NCI-H526 (cell line): ENCODE measurements around the gene LIN54.
"Not testable (repeated sequence)": the region's sequence is repeated elsewhere in the genome, so short reads cannot be mapped to it uniquely, and the experiment has no call there.

Experiments used
- DNase-seq, 2 experiments: peaks; one replicate each; lab custom pipeline; 2025; lab: John Stamatoyannopoulos, UW

The LIN54 gene

DNA sequence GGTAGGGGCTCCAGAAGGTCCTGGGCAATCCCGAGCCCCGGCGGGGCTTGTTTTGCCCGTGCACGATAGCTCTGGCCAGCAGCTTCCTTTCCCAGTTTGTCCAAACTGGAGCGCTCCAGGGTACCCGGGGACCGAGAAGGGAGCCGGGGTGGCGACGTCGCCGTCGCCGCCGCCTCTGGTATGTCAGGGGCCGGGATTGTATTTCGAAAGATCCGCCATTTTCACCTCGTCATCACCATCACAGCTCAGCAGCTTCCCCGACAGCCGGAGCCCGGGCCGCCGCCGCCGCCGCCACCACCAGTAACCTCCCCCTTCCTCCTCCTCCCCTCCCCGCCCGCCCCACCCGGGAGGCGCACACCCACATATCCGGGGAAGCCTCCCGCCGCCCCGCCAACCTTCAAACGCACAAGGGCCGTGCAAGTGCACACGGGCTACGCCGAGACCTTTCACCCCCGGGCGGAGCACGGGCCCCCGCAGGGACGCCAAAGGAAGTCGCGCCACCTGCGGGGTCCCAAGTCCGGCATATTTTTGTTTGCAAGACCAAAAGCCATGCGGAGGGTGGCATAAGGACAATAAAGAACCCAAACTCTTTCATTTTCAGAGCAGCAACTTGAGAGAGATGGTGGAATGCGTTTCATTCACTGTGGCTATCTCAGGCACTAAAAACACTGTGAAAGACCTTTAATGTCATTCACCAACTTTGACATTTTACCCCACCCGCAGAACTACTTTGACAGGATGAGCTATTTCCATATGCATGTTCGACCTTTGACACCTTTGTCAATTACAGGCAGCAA is at the start of gene LIN54:
TSS of gene LIN54 (minus strand) at position 302 of the 797 bp plus-strand sequence. CDS start 25,979 bp downstream, outside the sequence.
- DNase-seq = peak in 1 of 2 experiments; percentile 50

DNA sequence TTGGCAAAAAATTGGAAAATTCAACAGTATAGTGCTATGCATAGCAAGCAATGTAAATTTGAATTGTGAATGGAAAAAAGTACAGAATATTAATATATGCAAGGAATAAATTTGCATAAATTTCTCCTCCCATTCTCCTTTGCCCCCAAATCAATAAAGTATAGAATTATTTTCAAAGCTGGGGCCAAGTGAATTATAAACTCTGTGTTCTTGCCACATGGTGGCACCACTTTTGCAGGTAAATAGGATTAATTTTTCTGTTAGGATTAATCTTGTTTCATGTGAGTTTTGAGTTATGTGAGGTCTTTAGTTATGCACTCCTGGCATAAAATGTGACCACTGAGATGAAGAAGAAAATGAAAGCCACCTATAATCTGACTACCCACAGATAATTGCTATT is 44.3 kb upstream of the LIN54 start:
- DNase-seq = peak; percentile 2 to 5

DNA sequence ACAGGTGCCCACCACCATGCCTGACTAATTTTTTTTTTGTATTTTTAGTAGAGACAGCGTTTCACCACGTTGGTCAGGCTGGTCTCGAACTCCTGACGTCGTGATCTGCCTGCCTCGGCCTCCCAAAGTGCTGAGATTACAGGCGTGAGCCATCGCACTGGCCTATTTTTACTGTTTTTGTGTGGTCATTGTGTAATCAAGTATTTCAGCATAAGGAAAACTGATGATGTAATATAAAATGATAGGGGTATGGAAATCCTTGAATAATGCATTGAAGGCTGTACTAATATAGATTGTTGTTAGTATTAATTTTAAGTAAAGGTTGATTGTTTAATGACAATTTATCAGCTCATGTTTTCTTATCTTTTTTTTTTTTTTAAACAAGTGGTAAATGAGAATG is 38.2 kb upstream of the LIN54 start:
- not testable (repeated sequence) for DNase-seq

DNA sequence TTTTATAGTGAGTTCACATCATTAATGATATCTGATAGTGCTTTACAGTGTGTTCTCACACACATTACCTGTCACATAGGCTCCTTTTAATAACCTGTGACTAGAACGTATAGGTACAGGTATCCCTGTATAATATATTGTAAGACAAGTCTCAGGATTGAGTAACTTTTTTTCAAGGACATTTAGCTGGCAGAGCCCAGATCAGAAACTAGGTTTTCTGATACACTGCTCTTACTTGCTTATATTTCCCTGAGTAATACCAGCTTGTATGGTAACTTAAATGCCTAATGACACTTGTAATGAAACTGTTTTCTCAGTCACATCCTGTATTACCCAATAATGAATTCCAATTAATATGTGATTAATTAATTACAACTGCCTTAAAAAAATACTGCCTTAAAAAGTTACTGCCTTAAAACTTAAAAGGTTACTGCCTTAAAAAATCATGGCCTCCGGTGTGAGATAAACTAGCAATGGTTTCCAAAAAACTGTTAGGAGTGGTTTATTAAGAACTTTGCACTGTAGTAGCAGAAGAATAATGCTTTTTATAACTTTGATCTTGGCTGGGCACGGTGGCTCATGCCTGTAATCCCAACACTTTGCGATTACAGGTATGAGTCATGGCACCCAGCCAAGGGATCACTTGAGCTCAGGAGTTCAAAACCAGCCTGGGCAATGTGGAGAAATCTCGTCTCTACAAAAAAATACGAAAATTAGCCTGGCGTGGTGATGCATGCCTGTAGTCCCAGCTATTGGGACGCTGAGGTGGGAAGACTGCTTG is 36.3 kb upstream of the LIN54 start:
- no peak for DNase-seq

DNA sequence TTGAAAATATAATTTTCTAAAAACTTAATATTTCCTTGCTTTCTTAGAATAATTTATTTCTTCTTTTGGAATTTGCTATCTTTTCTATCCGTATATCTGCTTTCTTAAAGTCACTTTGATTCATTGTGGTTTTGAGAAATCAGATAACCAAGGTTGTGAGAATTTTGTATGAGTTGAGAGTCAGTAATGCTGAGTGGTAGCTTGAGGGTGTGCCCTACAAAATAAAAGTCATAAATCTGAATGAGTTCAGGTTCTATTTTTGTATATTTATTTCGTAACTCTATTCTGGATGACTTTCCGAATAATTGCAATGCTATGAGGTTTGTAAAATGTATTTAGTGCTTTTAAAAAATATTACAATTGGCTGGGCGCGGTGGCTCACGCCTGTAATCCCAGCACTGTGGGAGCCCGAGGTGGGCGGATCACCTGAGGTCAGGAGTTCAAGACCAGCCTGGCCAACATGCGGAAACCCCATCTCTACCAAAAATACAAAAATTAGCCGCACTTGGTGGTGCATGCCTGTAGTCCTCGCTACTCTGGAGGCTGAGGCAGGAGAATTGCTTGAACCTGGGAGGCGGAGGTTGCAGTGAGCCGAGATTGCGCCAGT is 33.3 kb upstream of the LIN54 start:
- DNase-seq = no peak

DNA sequence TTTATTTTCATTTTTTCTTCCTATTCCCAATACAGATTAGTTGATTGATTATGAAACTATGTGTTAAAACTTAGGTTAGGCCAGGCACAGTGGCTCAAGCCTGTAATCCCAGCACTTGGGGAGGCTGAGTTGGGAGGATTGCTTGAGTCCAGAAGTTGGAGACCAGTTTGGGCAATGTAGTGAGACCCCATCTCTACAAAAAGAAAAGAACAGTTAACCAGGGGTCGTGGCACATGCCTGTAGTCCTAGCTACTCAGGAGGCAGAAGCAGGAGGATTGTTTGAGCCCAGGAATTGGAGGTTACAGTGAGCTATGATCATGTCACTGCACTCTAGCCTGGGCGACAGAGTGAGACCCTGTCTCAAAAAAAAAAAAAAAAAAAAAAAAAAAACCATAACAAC is 32.5 kb upstream of the LIN54 start:
- not testable (repeated sequence) for DNase-seq

DNA sequence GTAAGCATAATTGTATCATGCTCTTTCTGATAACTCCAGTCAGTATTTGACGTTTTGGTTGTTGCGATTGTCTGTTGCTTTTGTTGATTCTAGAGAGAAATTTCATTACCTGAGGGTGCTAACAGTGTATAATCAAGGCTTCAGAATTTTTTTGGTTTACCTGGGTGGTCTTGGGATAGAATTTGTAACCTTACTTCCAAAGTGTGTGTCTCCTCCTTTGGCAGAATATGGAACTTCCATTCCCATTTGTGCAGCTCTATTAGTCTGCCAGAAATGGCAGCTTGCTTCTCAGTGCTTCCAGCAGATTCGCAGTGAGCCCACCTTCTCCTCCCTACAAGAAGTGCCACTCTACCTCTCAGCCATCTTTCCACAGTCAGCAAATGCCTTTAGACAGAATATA is 29.6 kb upstream of the LIN54 start:
- DNase-seq = no peak

DNA sequence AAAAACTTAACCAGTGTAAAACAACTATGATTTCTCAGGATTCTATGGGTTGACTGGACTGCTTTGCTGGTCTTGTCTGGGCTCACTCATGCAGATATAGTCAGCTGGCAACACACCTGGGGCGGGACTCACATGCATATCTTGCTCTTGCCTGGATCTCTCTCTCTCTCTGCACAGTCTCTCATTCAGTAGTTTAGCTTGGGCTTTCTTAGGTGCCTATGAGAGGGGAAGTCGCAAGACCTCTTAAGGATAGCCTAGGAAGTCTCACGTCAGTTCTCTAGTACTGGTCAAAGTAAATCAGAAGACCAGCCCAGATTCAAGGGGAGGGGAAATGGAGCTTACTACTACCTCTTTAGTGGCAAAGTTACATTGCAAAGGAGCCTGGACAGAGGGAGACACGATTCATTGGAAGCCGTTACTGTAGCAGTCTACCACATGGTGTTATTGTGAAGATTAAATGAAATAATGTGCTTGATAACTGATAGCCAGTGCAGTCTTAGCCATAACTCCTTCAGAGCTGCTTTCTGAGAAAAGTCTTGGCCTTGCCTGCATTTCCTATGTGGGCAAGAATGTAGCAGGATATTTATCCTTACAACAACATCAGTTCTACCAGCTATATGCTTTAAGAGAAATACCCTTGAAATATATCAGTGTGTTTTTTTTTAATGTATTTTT is 26.5 kb upstream of the LIN54 start:
- no peak for DNase-seq

DNA sequence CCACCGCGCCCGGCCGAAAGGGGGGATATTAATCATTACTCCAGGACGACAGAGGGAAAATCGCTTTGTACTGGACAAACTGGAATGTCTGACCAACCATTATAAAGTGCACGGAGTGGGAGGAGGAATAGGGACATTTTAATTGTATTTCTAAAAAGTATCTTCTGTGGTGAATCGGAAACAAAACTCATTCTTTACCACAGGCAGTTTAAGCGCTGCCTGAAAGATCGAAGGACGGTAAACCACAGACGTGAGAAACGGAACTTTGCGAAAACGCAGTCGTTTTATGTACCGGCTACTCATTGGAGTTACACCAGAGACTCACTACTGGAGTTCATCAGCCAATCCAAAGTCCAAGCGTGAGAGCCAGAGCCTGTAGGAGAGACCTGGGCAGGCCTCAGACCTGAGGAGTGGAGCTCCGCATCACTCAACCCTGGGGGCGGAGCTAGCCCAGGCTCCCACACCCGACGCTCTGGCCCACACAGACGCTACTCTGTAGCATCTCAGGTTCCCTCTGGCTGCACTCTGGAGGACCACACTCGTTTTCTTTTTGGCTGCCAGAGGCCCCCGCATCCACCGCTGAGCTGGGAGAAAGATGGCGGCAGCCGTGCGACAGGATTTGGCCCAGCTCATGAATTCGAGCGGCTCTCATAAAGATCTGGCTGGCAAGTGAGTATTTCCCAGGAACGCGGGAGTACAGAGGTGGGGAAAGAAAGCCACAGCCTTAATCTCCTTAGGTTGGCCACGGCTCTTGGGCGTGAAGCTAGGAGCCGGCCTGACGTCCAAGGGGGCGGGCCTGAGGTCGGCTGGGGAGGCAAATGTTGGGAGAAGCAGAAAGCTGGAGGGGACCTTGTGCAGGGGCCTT is 24.2 kb upstream of the LIN54 start, which contains the start of gene COPS4:
TSS of gene COPS4 (plus strand) at position 554 of the 865 bp plus-strand sequence. CDS start at position 596, 42 bp downstream.
- peak; percentile 97 for DNase-seq

DNA sequence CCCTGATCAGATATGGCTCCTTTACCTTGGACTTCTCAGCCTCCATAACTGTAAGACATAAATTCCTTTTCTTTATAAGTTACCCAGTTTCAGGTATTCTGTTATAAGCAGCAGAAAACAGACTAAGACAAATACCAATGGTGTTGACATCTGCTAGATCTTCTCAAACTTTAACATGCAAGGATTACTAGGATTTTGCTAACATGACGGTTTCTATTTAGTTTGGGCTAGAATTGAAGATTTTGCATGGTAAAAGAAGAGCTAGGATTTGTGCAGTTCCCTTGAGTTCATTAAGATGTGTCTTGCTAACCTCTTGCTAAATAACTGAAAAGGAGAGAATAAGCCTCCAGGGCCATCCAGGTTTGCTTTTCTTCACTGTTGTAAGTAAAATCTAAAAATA is 19.1 kb upstream of the LIN54 start:
- DNase-seq = no peak

DNA sequence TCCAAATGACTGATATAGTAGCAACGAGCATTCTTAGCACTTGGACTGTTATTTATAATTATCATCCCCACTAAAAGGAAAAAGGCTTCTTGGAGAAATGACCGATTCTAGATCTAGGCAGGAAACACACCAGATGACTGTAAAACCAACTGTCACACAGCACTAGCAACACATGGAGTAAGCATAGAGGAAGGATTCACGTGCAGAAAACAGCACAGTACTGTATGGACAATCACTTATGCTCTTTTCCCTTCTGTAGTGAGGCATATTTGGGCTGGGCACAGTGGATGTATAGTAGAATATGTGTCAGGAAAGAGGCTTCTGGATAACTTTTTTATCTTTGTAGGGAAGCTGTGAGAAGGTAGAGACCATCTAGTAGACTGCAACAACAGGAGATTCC is 18.4 kb upstream of the LIN54 start:
- no peak for DNase-seq

DNA sequence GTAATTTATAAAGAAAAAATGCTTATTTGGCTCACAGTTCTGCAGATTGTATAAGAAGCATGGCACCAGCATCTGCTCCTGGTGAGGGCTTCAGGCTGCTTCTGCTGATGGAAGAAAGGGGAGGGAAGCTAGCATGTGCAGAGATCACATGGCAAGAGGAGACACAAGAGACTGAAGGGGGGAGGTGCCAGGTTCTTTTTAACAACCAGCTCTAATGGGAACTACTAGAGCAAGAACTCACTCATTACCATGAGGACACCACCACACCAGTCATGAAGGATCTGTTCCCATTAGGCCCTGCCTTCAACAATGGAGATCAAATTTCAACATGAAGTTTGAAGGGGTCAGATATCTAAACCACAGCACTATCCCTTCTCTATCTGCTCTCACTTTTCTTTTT is 14.9 kb upstream of the LIN54 start:
- no peak for DNase-seq

DNA sequence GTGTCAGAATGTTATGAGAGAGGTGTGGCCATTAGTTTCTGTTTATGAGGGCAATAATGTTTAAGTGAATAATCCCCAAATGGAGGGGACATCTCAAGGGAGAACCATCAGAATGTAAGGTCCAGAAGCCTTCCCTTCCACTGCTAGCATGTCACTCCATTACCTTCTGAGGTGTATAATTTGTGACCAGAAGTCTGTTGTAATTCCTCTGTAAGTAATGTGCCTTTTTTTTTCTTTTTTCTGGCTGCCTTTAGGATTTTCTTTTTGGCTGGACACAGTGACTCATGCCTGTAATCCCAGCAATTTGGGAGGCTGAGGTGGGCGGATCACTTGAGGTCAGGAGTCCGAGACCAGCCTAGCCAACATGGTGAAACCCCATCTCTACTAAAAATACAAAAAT is 13.6 kb upstream of the LIN54 start:
- DNase-seq = no peak

DNA sequence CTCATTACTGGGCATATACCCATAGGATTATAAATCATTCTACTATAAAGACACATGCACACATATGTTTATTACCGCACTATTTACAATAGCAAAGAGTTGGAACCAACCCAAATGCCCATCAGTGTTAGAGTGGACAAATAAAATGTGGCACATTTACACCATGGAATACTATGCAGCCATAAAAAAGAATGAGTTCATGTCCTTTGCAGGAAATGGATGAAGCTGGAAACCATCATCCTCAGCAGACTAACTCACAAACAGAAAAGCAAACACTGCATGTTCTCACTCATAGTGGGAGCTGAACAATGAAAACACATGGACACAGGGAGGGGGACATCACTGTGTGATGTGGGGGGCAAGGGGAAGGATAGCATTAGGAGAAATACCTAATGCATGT is 13.0 kb upstream of the LIN54 start:
- DNase-seq = not testable (repeated sequence)

DNA sequence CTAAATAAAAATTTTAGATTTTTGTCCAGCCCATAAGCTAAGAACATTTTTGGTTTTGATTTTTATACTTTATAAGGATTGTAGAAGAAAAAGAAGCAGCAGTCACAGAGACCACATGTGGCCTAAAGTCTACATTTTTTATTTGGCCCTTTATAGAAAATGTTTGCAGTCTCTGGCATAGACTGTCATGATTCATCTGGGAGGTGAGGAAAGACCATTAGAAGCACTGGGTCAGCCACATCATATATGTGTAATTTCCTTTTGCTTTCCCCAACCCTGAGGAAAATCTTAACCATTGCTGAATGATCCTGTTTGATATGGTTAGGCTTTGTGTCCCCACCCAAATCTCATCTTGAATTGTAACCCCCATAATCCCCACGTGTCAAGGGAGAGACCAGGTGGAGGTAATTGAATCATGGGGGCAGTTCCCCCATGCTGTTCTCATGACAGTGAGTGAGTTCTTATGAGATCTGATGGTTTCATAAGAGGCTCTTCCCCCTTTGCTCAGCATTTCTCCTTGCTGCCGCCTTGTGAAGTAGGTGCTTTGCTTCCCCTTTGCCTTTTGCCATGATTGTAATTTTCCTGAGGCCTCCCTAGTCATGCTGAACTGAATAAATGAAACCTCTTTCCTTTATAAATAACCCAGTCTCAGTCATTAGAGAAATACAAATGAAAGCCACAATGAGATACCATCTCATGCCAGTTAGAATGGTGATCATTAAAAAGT is 12.3 kb upstream of the LIN54 start:
- DNase-seq = no peak

DNA sequence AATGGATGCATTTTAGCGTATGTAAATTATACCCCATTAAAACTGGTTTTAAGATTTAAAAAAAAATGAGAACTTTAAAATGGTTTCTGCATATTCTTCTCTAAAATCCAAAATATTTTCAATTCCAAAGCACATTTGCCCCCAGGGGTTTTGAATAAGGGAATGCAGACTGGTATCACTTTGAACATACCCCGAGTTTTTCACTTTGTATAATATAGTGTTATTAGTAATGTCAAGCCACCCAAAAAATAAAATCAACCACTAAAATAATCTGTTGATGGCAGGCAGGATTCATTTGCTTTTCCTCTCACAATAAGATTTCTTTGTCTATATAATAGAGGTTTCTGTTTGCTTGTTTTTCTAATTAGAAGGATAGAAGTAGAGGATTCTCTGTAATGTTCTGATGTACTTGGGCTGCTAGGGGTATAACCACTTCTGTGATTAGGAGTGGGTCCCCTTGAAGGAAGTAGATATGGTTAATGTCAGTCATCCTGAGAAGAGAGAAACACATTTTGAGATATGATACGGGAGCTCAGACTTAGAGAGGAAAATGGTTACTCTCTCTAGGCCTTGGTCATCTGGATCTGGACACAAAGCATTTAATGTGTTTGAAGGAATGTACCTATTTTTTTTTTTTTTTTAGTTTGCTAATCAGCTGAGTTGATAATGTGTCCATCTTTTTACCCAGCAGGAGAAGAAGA is 9.3 kb upstream of the LIN54 start:
- DNase-seq = no peak

DNA sequence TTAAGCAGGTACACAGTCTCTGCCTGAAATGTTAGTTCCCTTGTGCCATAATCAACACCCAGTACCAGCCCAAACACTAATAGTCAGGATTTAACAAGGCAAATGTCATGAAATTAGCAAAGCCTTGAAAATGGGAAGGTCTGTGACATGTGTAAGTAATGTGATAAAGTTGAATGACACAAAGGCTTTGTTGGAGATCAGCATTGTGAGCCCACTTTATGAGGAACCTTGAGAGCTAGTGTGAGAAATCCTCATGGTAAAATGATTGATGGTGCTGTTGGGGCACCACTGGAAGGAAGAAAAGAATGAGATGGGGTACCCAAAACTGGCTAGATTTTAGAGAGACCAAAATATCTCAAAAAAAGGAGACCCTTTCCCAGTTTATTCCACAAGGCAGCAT is 3.3 kb upstream of the LIN54 start:
- no peak for DNase-seq

DNA sequence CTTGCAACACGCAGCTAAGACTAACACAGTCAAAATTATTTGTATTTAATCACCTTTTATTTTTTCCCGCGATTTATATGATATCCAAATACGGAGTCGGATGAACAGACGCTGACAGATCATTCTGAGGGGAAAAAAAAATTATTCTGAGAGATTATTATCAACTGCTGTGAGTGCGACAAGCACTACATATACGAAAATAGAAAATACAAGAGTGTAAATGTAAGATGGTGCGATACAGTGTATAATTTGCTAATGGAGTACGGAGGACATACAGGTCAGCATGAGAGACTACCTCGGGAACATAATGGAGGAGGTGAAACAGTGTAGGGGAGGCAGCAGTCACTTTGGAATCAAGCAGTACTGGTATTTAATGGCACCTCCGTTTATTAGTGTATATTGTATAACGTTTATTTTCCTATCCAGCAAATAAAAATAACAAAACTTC is 2.8 kb upstream of the LIN54 start:
- DNase-seq = no peak

DNA sequence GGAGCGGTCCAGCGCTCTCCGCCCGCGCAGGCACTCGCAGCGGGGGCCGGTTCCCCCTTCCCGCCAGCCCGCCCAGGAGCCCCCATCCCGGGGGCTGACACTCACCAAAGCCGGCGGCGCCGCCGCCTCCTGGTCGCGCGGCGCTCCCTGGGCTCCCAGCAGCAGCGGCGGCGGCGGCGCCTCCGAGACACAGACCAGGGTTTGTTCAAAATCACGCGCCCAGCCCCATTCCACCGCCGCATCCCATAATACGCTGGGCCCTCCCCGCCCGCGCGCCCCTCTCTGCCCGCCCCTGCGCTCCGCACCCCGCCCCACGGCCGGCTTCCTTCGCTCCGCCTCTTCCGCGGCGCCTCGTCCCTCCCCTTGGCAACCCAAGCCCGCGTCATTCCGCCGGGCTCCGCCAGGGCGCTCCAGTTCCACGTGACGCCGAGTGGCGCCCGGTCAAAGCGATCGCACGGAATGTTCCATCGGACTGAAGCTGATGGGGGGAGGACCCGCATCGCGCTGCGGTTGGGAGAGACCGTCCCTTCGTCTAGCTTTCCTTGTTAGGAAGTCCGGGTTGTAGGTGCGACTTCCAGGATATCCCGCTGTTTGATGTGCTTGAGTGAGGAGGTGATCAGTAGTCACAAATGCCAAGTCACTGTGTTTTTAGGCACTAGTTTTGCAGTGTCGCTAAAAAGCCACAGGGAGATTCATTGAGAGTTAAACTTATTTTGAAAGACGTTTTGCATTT is 2.2 kb upstream of the LIN54 start:
- peak; percentile 93 to 96 for DNase-seq
